SKM-1 (cell line): ENCODE measurements around the gene GPRC5D.

Experiments
- DNase-seq: peaks from one replicate; lab custom pipeline; 2025; ENCODE audit not compliant: unreplicated experiment; lab: John Stamatoyannopoulos, UW

The GPRC5D gene

GRCh38 chr12:12938541-12938940 is 13.4 kb downstream of the GPRC5D start:
- no peak for DNase-seq

- no peak for DNase-seq
Observed at GRCh38 chr12:12936983-12937491, 14.9 kb downstream of the GPRC5D start.

- no peak for DNase-seq
Observed at GRCh38 chr12:12934556-12934955, 17.4 kb downstream of the GPRC5D start.

- DNase-seq, result no peak
Observed at GRCh38 chr12:12933742-12934141, 18.2 kb downstream of the GPRC5D start.

- no peak for DNase-seq
Observed at GRCh38 chr12:12930633-12931219, 21.2 kb downstream of the GPRC5D start.

- no peak for DNase-seq
Observed at GRCh38 chr12:12929696-12930095, 22.3 kb downstream of the GPRC5D start.

GRCh38 chr12:12927211-12928079 is 24.5 kb downstream of the GPRC5D start:
- no peak for DNase-seq

GRCh38 chr12:12926571-12927071 is 25.3 kb downstream of the GPRC5D start:
- DNase-seq, result no peak

GRCh38 chr12:12925388-12925787 is 26.6 kb downstream of the GPRC5D start:
- no peak for DNase-seq

GRCh38 chr12:12924169-12924568 is 27.8 kb downstream of the GPRC5D start:
- no peak for DNase-seq

- DNase-seq, result no peak
Observed at GRCh38 chr12:12922978-12923377, 29.0 kb downstream of the GPRC5D start.

- DNase-seq, result no peak
Observed at GRCh38 chr12:12922191-12922616, 29.8 kb downstream of the GPRC5D start.

- DNase-seq, result no peak
Observed at GRCh38 chr12:12919666-12920435, 32.1 kb downstream of the GPRC5D start.

- DNase-seq, result no peak
Observed at GRCh38 chr12:12918781-12919389, 33.1 kb downstream of the GPRC5D start.

GRCh38 chr12:12917517-12917916 is 34.5 kb downstream of the GPRC5D start:
- no peak for DNase-seq

- peak; percentile 17 for DNase-seq
Observed at GRCh38 chr12:12916135-12916944, 35.6 kb downstream of the GPRC5D start.

GRCh38 chr12:12915656-12916055 is 36.3 kb downstream of the GPRC5D start:
- DNase-seq, result no peak

- DNase-seq, result no peak
Observed at GRCh38 chr12:12912711-12913110, 39.3 kb downstream of the GPRC5D start.

- DNase-seq, result no peak
Observed at GRCh38 chr12:12909995-12910420, 42.0 kb downstream of the GPRC5D start.
